ENCODE results near the gene NLRP7.

GRCh38 chr19:54882758-54883157 lies 64.6 kb downstream of the NLRP7 start:
- TF ChIP-seq, protein P1, sequence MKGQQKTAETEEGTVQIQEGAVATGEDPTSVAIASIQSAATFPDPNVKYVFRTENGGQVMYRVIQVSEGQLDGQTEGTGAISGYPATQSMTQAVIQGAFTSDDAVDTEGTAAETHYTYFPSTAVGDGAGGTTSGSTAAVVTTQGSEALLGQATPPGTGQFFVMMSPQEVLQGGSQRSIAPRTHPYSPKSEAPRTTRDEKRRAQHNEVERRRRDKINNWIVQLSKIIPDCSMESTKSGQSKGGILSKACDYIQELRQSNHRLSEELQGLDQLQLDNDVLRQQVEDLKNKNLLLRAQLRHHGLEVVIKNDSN (IDR thresholded peaks at IDR 0.05): no peak
- TF ChIP-seq TCF12 (IDR thresholded peaks at IDR 0.05; ENCODE audit: low read depth) (no peak), NFIC (IDR thresholded peaks at IDR 0.05) (no peak), TEAD4 (IDR thresholded peaks at IDR 0.05) (no peak)
- TF ChIP-seq, protein P2, sequence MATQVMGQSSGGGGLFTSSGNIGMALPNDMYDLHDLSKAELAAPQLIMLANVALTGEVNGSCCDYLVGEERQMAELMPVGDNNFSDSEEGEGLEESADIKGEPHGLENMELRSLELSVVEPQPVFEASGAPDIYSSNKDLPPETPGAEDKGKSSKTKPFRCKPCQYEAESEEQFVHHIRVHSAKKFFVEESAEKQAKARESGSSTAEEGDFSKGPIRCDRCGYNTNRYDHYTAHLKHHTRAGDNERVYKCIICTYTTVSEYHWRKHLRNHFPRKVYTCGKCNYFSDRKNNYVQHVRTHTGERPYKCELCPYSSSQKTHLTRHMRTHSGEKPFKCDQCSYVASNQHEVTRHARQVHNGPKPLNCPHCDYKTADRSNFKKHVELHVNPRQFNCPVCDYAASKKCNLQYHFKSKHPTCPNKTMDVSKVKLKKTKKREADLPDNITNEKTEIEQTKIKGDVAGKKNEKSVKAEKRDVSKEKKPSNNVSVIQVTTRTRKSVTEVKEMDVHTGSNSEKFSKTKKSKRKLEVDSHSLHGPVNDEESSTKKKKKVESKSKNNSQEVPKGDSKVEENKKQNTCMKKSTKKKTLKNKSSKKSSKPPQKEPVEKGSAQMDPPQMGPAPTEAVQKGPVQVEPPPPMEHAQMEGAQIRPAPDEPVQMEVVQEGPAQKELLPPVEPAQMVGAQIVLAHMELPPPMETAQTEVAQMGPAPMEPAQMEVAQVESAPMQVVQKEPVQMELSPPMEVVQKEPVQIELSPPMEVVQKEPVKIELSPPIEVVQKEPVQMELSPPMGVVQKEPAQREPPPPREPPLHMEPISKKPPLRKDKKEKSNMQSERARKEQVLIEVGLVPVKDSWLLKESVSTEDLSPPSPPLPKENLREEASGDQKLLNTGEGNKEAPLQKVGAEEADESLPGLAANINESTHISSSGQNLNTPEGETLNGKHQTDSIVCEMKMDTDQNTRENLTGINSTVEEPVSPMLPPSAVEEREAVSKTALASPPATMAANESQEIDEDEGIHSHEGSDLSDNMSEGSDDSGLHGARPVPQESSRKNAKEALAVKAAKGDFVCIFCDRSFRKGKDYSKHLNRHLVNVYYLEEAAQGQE (IDR thresholded peaks at IDR 0.05; ENCODE audit: low read depth): no peak
